ENCODE measurements around the gene NELL1.

The NELL1 gene

GRCh38 chr11:21088930-21089329 is 419.5 kb downstream of the NELL1 start:
- Histone ChIP-seq H3K4me3 (no peak overlapping the region), H3K27ac (no peak overlapping the region)
- TF ChIP-seq, protein P1, sequence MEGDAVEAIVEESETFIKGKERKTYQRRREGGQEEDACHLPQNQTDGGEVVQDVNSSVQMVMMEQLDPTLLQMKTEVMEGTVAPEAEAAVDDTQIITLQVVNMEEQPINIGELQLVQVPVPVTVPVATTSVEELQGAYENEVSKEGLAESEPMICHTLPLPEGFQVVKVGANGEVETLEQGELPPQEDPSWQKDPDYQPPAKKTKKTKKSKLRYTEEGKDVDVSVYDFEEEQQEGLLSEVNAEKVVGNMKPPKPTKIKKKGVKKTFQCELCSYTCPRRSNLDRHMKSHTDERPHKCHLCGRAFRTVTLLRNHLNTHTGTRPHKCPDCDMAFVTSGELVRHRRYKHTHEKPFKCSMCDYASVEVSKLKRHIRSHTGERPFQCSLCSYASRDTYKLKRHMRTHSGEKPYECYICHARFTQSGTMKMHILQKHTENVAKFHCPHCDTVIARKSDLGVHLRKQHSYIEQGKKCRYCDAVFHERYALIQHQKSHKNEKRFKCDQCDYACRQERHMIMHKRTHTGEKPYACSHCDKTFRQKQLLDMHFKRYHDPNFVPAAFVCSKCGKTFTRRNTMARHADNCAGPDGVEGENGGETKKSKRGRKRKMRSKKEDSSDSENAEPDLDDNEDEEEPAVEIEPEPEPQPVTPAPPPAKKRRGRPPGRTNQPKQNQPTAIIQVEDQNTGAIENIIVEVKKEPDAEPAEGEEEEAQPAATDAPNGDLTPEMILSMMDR (IDR thresholded peaks at IDR 0.05) = no peak
- no peak for DNase-seq (ENCODE audit: low spot score)

- Histone ChIP-seq H3K4me3 (no peak overlapping the region), H3K27ac (no peak overlapping the region)
- DNase-seq (ENCODE audit: low spot score) = no peak
- TF ChIP-seq, protein P1 (IDR thresholded peaks at IDR 0.05) = no peak
Measured at GRCh38 chr11:21104641-21105040, 435.3 kb downstream of the NELL1 start.

- DNase-seq (ENCODE audit: low spot score) = no peak
- TF ChIP-seq, protein P1 (IDR thresholded peaks at IDR 0.05) = no peak
- H3K4me3 ChIP-seq = no peak overlapping the region
- no peak overlapping the region for H3K27ac ChIP-seq
Measured at GRCh38 chr11:21105196-21105917, 436.0 kb downstream of the NELL1 start.

DNA sequence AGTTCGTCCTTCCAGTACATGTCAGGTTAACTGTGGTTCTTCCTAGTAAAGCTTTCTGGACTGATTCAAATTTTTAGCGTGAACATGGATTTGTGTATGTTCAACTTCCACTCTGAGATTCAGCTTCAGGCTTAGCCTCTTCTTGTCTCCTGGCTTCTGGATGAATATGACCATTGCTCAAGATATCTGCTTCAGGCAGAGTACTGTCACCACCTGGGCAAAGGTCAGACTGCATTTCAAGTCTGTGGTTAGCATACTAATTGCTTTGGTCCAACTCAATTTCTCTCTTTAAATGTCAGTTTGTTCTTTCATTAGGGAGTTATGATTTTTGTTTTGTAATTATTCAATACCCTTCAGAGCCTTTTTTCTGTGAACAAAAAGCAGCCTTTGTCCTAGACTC is 440.0 kb downstream of the NELL1 start:
- TF ChIP-seq, protein P1 (IDR thresholded peaks at IDR 0.05) = no peak
- DNase-seq (ENCODE audit: low spot score) = no peak
- Histone ChIP-seq H3K27ac (no peak overlapping the region), H3K4me3 (no peak overlapping the region)

DNA sequence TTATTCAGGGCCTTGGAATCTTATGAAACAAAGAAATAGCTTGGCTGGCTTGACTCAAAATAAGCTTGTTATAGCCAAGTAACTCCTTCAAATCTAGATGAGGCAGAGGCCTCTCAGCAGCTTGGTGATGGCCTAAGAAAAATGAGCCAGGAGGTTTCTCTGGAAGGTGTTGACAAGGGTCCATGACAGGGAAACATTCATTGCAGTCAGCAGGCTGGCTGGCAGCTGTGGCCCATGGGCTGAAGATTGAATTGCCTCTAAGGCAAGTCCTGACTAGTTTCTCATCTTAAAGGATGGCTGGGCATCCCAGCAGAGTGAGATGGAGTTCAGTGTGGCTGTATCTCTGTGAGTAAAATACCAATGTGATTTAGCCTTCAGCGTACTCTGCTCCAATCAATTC is 441.0 kb downstream of the NELL1 start:
- no peak for DNase-seq (ENCODE audit: low spot score)
- Histone ChIP-seq H3K27ac (no peak overlapping the region), H3K4me3 (no peak overlapping the region)
- TF ChIP-seq, protein P1 (IDR thresholded peaks at IDR 0.05) = no peak

- TF ChIP-seq, protein P1 (IDR thresholded peaks at IDR 0.05) = no peak
- H3K4me3 ChIP-seq = no peak overlapping the region
- H3K27ac ChIP-seq = no peak overlapping the region
- DNase-seq (ENCODE audit: low spot score) = no peak
Measured at GRCh38 chr11:21113876-21114275, 444.5 kb downstream of the NELL1 start.

GRCh38 chr11:21116009-21116408 is 446.6 kb downstream of the NELL1 start:
- no peak for DNase-seq (ENCODE audit: low spot score)
- TF ChIP-seq, protein P1 (IDR thresholded peaks at IDR 0.05) = no peak
- Histone ChIP-seq H3K27ac (no peak overlapping the region), H3K4me3 (no peak overlapping the region)

Measured in coronary artery (tissue), 2 donors.